H9 (cell line): ENCODE data around the gene KIF6. TPM values are rescaled to one million over a fixed set of nuclear protein-coding genes. Genes with fewer than 3 reads are reported as not detected.

Experiments used
- DNase-seq: peaks from one replicate; pipeline ENCODE4 v3.0.0-alpha.2; 2017
- H2AFZ ChIP-seq: one replicate; pipeline ENCODE4 v1.6.1; 2013; ENCODE audit warnings: mild to moderate bottlenecking, low read length, control low read depth, moderate library complexity
- H2AK5ac ChIP-seq: 2 replicates; pipeline ENCODE4 v1.6.1; 2013; ENCODE audit warnings: low read length, control low read depth, mixed read lengths; ENCODE audit not compliant: insufficient read length
- H2BK120ac ChIP-seq: one replicate; pipeline ENCODE4 v1.6.1; 2013; ENCODE audit warnings: low read depth, mild to moderate bottlenecking, low read length, control low read depth, inconsistent platforms; ENCODE audit not compliant: poor library complexity, severe bottlenecking
- H2BK12ac ChIP-seq: 2 replicates; pipeline ENCODE4 v1.6.1; 2013; ENCODE audit warnings: low read length, control low read depth, mixed read lengths, low read depth; ENCODE audit not compliant: insufficient read length
- H2BK15ac ChIP-seq: 2 replicates; pipeline ENCODE4 v1.6.1; 2013; ENCODE audit warnings: low read depth, low read length, control low read depth
- H2BK20ac ChIP-seq: one replicate; pipeline ENCODE4 v1.6.1; 2013; ENCODE audit warnings: low read depth, mild to moderate bottlenecking, low read length, control low read depth, inconsistent platforms; ENCODE audit not compliant: poor library complexity, severe bottlenecking
- H2BK5ac ChIP-seq: 2 replicates; pipeline ENCODE4 v1.6.1; 2013; ENCODE audit warnings: low read length, control low read depth, mixed read lengths; ENCODE audit not compliant: insufficient read length
- H3K14ac ChIP-seq: 2 replicates; pipeline ENCODE4 v1.6.1; 2013; ENCODE audit warnings: low read length, control low read depth; ENCODE audit not compliant: insufficient read depth
- H3K18ac ChIP-seq: 2 replicates; pipeline ENCODE4 v1.6.1; 2013; ENCODE audit warnings: low read depth, mild to moderate bottlenecking, mixed read lengths, low read length, control low read depth; ENCODE audit not compliant: insufficient read length
- H3K23ac ChIP-seq: 2 replicates; pipeline ENCODE4 v1.6.1; 2013; ENCODE audit warnings: low read length, control low read depth, mixed read lengths, low read depth; ENCODE audit not compliant: insufficient read length
- H3K23me2 ChIP-seq: 2 replicates; pipeline ENCODE4 v1.6.1; 2013; ENCODE audit warnings: low read depth, mild to moderate bottlenecking, mixed read lengths, low read length, control low read depth; ENCODE audit not compliant: insufficient read length, poor library complexity, severe bottlenecking
- H3K27ac ChIP-seq: 2 replicates; pipeline ENCODE4 v1.5.1; 2013; ENCODE audit warnings: low read length, control low read depth, mixed read lengths, low read depth; ENCODE audit not compliant: insufficient read length
- H3K27me3 ChIP-seq: 2 replicates; pipeline ENCODE4 v1.6.1; 2013; ENCODE audit warnings: low read length, control low read depth, inconsistent platforms; ENCODE audit not compliant: insufficient read depth
- H3K4ac ChIP-seq: 2 replicates; pipeline ENCODE4 v1.6.1; 2013; ENCODE audit warnings: low read depth, mild to moderate bottlenecking, control low read depth, inconsistent platforms, low read length, moderate library complexity
- H3K4me1 ChIP-seq: 2 replicates; pipeline ENCODE4 v1.6.1; 2013; ENCODE audit warnings: low read length, control low read depth, inconsistent platforms; ENCODE audit not compliant: insufficient read depth
- H3K4me2 ChIP-seq: 2 replicates; pipeline ENCODE4 v1.6.1; 2013; ENCODE audit warnings: low read length, control low read depth, mixed read lengths; ENCODE audit not compliant: insufficient read length, insufficient read depth
- H3K56ac ChIP-seq: 2 replicates; pipeline ENCODE4 v1.6.1; 2013; ENCODE audit warnings: low read depth, mild to moderate bottlenecking, mixed read lengths, low read length, control low read depth; ENCODE audit not compliant: insufficient read length
- H3K79me1 ChIP-seq: 2 replicates; pipeline ENCODE4 v1.6.1; 2013; ENCODE audit warnings: low read depth, mild to moderate bottlenecking, moderate library complexity, low read length, control low read depth, inconsistent platforms; ENCODE audit not compliant: insufficient read depth, poor library complexity, severe bottlenecking
- H3K79me2 ChIP-seq: 2 replicates; pipeline ENCODE4 v1.6.1; 2013; ENCODE audit warnings: low read length, control low read depth, inconsistent platforms; ENCODE audit not compliant: insufficient read depth
- H3K9ac ChIP-seq: 2 replicates; pipeline ENCODE4 v1.6.1; 2013; ENCODE audit warnings: low read length, control low read depth, mixed read lengths; ENCODE audit not compliant: insufficient read length; ENCODE audit errors: extremely low read depth
- H3K9me3 ChIP-seq: one replicate; pipeline ENCODE4 v1.6.1; 2013; ENCODE audit warnings: low read depth, low read length, inconsistent platforms; ENCODE audit not compliant: control insufficient read depth
- H3T11ph ChIP-seq: one replicate; pipeline ENCODE4 v1.6.1; 2013; ENCODE audit warnings: mild to moderate bottlenecking, low read length, control low read depth, inconsistent platforms
- H4K20me1 ChIP-seq: one replicate; pipeline ENCODE4 v1.6.1; 2013; ENCODE audit not compliant: control insufficient read depth, insufficient read length, insufficient read depth
- H4K5ac ChIP-seq: 2 replicates; pipeline ENCODE4 v1.6.1; 2013; ENCODE audit warnings: low read depth, mild to moderate bottlenecking, mixed read lengths, low read length, control low read depth; ENCODE audit not compliant: insufficient read length
- H4K8ac ChIP-seq: replicated peaks from 2 replicates; pipeline ENCODE4 v1.6.1; 2013; ENCODE audit warnings: low read length, control low read depth, mixed read lengths, low read depth; ENCODE audit not compliant: insufficient read length
- H4K91ac ChIP-seq: 2 replicates; pipeline ENCODE4 v1.6.1; 2013; ENCODE audit warnings: low read depth, mild to moderate bottlenecking, moderate library complexity, mixed read lengths, low read length, control low read depth; ENCODE audit not compliant: insufficient read length
- H3K27ac Mint-ChIP-seq, 3 experiments: 2 replicates in 2 of 3; 3 replicates in 1 of 3; pipeline ENCODE4 v1.8.0; 2020 to 2021; ENCODE audit warnings: mixed read lengths in 3 of 3, mild to moderate bottlenecking in 1 of 3, moderate library complexity in 1 of 3
- H3K27me3 Mint-ChIP-seq: 2 replicates; pipeline ENCODE4 v1.8.0; 2021; ENCODE audit warnings: low read depth, mild to moderate bottlenecking, moderate library complexity, mixed read lengths
- H3K36me3 Mint-ChIP-seq, 3 experiments: 2 replicates in 2 of 3; 3 replicates in 1 of 3; pipeline ENCODE4 v1.8.0; 2020 to 2021; ENCODE audit warnings: low read depth in 3 of 3, mixed read lengths in 3 of 3; ENCODE audit not compliant: insufficient read depth in 1 of 3
- H3K4me1 Mint-ChIP-seq, 2 experiments: 2 replicates each; pipeline ENCODE4 v1.8.0; 2020; ENCODE audit warnings: mixed read lengths in 2 of 2
- H3K4me3 Mint-ChIP-seq, 2 experiments: 2 replicates in 1 of 2; 3 replicates in 1 of 2; pipeline ENCODE4 v1.8.0; 2020 to 2021; ENCODE audit warnings: mild to moderate bottlenecking in 2 of 2, mixed read lengths in 2 of 2, moderate library complexity in 1 of 2
- H3K9me3 Mint-ChIP-seq, 2 experiments: 2 replicates in 1 of 2; 3 replicates in 1 of 2; pipeline ENCODE4 v1.8.0; 2020; ENCODE audit warnings: mild to moderate bottlenecking in 2 of 2, mixed read lengths in 2 of 2, moderate library complexity in 1 of 2
- WGBS: extraction: QIAGEN DNeasy Blood & Tissue Kit; methylation state at CpG from one replicate; pipeline ENCODE4 v1.1.7; 2013; ENCODE audit warnings: missing lambda C conversion rate, low lambda C conversion rate, mixed read lengths; ENCODE audit not compliant: insufficient read length; ENCODE audit errors: extremely low coverage; 5-methylcytosine and 5-hydroxymethylcytosine counted together
- total RNA-seq: library from RNA; stranded (reverse); gene quantifications from 2 replicates; pipeline ENCODE4 v1.2.1, GENCODE V29; 2021
- TF ChIP-seq, protein P1 (sequence below): fragments of 200-600 bp; sonication (generic); conservative IDR thresholded peaks from 3 replicates; pipeline ENCODE4 v1.8.0; 2021; ENCODE audit warnings: antibody characterized with exemption, mild to moderate bottlenecking

The KIF6 gene
- total RNA-seq, 1 experiment from 2014 or later, result 0.63 TPM

DNA sequence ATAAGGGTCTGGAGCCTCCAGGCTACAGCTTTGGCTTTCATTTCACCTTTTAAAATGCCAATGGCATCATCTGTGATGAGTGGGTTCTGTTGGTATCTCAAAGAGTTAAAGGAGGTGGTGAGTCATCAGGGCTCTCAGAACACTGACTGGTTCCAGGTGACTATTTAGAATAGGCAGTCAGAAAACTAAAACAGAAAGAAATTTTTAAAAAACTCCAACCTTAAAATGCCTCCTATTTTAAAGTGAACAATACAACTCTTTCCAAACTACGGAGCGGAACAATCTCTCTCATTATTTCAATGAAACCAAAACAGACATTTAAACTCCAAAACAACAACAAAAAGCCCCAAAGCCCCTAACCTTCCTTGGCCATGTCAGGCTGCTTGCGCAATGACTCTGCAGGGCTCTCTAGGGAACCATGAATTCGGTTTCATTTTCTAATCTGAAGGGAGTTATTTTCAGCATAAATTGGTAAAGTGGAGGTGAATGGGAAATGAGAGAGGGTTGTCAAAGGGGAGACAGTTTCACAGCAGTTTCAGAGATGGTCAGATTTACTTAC, 194.9 kb downstream of the KIF6 start:
- no peak overlapping the region for H4K8ac ChIP-seq
- H2BK20ac ChIP-seq, result no peak overlapping the region
- no peak overlapping the region for H2BK5ac ChIP-seq
- H3K79me2 ChIP-seq, result no peaks in the 10 kb centered on the region
- no peak overlapping the region for H3K14ac ChIP-seq
- H3K4me3 Mint-ChIP-seq, result no peak overlapping the region
- peaks cover 16% of the 10 kb centered on the region for H3K9me3 ChIP-seq
- peaks cover 30 to 34% of the 10 kb centered on the region in 2 experiments for H3K9me3 Mint-ChIP-seq
- H3K36me3 Mint-ChIP-seq, result peaks cover 14 to 29% (median 21%) of the 10 kb centered on the region in 3 experiments
- no peak overlapping the region for H3K56ac ChIP-seq
- H4K20me1 ChIP-seq, result no peaks in the 10 kb centered on the region
- no peaks in the 10 kb centered on the region for H3K27me3 ChIP-seq
- no peak overlapping the region for H3K27ac ChIP-seq
- no peak overlapping the region for H3K27ac Mint-ChIP-seq
- DNase-seq, result no peak
- H3T11ph ChIP-seq, result no peak overlapping the region
- no peak overlapping the region for H2AK5ac ChIP-seq
- no CpG with 5 or more reads among the region's 4 CpGs for WGBS
- no peak overlapping the region for H4K5ac ChIP-seq
- H2BK12ac ChIP-seq, result no peak overlapping the region
- H2AFZ ChIP-seq, result no peak overlapping the region
- H3K4me1 ChIP-seq, result no peaks in the 10 kb centered on the region
- H3K4ac ChIP-seq, result no peak overlapping the region
- H3K18ac ChIP-seq, result no peak overlapping the region
- no peaks in the 10 kb centered on the region for H3K23me2 ChIP-seq
- H3K9ac ChIP-seq, result no peak overlapping the region
- no peak overlapping the region for H3K4me2 ChIP-seq
- no peak overlapping the region for H3K23ac ChIP-seq
- TF ChIP-seq, protein P1, sequence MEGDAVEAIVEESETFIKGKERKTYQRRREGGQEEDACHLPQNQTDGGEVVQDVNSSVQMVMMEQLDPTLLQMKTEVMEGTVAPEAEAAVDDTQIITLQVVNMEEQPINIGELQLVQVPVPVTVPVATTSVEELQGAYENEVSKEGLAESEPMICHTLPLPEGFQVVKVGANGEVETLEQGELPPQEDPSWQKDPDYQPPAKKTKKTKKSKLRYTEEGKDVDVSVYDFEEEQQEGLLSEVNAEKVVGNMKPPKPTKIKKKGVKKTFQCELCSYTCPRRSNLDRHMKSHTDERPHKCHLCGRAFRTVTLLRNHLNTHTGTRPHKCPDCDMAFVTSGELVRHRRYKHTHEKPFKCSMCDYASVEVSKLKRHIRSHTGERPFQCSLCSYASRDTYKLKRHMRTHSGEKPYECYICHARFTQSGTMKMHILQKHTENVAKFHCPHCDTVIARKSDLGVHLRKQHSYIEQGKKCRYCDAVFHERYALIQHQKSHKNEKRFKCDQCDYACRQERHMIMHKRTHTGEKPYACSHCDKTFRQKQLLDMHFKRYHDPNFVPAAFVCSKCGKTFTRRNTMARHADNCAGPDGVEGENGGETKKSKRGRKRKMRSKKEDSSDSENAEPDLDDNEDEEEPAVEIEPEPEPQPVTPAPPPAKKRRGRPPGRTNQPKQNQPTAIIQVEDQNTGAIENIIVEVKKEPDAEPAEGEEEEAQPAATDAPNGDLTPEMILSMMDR, result no peak
- H3K4me1 Mint-ChIP-seq, result peaks cover 2 to 4% of the 10 kb centered on the region in 2 experiments
- no peak overlapping the region for H2BK15ac ChIP-seq
- no peak overlapping the region for H2BK120ac ChIP-seq
- H3K27me3 Mint-ChIP-seq, result peaks cover 4% of the 10 kb centered on the region; the same call in 1 of the 2 replicates
- no peak overlapping the region for H4K91ac ChIP-seq
- H3K79me1 ChIP-seq, result no peaks in the 10 kb centered on the region
